Trophoblast cell (in vitro differentiated cells and primary cell): ENCODE measurements around the gene PTH1R.

ENCODE experiments used
- DNase-seq, 2 donors: peaks; one replicate each; pipeline ENCODE4 v3.0.0-alpha.2; 2016
- H2AFZ ChIP-seq: 2 replicates; pipeline ENCODE4 v1.6.1; 2013; ENCODE audit warnings: low read length, moderate library complexity, mild to moderate bottlenecking; ENCODE audit not compliant: insufficient read depth, poor library complexity
- H2AK5ac ChIP-seq: 2 replicates; pipeline ENCODE4 v1.6.1; 2013; ENCODE audit warnings: mild to moderate bottlenecking, low read length
- H2BK120ac ChIP-seq: 2 replicates; pipeline ENCODE4 v1.6.1; 2013; ENCODE audit warnings: low read length, mild to moderate bottlenecking, moderate library complexity; ENCODE audit not compliant: insufficient read depth, poor library complexity
- H2BK12ac ChIP-seq: 2 replicates; pipeline ENCODE4 v1.6.1; 2013; ENCODE audit warnings: mild to moderate bottlenecking, low read length, moderate library complexity
- H2BK5ac ChIP-seq: 2 replicates; pipeline ENCODE4 v1.6.1; 2013; ENCODE audit warnings: low read length, low read depth, moderate library complexity, mild to moderate bottlenecking; ENCODE audit not compliant: poor library complexity
- H3K14ac ChIP-seq: 2 replicates; pipeline ENCODE4 v1.6.1; 2013; ENCODE audit warnings: mild to moderate bottlenecking, low read length
- H3K18ac ChIP-seq: 2 replicates; pipeline ENCODE4 v1.6.1; 2013; ENCODE audit warnings: mild to moderate bottlenecking, low read length
- H3K23ac ChIP-seq: 2 replicates; pipeline ENCODE4 v1.6.1; 2013; ENCODE audit warnings: low read length
- H3K27ac ChIP-seq: 2 replicates; pipeline ENCODE4 v1.5.1; 2013; ENCODE audit warnings: low read depth, mild to moderate bottlenecking, inconsistent platforms, low read length, moderate library complexity
- H3K27me3 ChIP-seq: 2 replicates; pipeline ENCODE4 v1.6.1; 2013; ENCODE audit warnings: inconsistent platforms, mild to moderate bottlenecking, low read length, moderate library complexity; ENCODE audit not compliant: insufficient read depth
- H3K36me3 ChIP-seq, 2 experiments: 1 replicate in 1 of 2; 2 replicates in 1 of 2; pipeline ENCODE4 v1.6.1; 2013; ENCODE audit warnings: low read length in 2 of 2, mild to moderate bottlenecking in 2 of 2, moderate library complexity in 1 of 2; ENCODE audit not compliant: insufficient read depth in 2 of 2, control insufficient read depth in 1 of 2
- H3K4ac ChIP-seq: 2 replicates; pipeline ENCODE4 v1.6.1; 2013; ENCODE audit warnings: low read depth, mild to moderate bottlenecking, low read length, moderate library complexity
- H3K4me1 ChIP-seq, 2 experiments: 1 replicate in 1 of 2; 2 replicates in 1 of 2; pipeline ENCODE4 v1.6.1; 2013; ENCODE audit warnings: low read length in 2 of 2, mild to moderate bottlenecking in 2 of 2, moderate library complexity in 1 of 2; ENCODE audit not compliant: insufficient read depth in 2 of 2, control insufficient read depth in 1 of 2
- H3K4me2 ChIP-seq: 2 replicates; pipeline ENCODE4 v1.6.1; 2013; ENCODE audit warnings: inconsistent platforms, mild to moderate bottlenecking, low read length, moderate library complexity
- H3K4me3 ChIP-seq: 2 replicates; pipeline ENCODE4 v1.5.1; 2013; ENCODE audit warnings: mild to moderate bottlenecking, low read depth, low read length, inconsistent platforms
- H3K79me1 ChIP-seq: one replicate; pipeline ENCODE4 v1.6.1; 2013; ENCODE audit warnings: low read length
- H3K79me2 ChIP-seq: 2 replicates; pipeline ENCODE4 v1.6.1; 2013; ENCODE audit warnings: low read length, mild to moderate bottlenecking; ENCODE audit not compliant: control insufficient read depth, insufficient read depth, poor library complexity
- H3K9ac ChIP-seq: 2 replicates; pipeline ENCODE4 v1.6.1; 2013; ENCODE audit warnings: mild to moderate bottlenecking, low read length
- H3K9me3 ChIP-seq: 2 replicates; pipeline ENCODE4 v1.6.1; 2013; ENCODE audit warnings: low read depth, mild to moderate bottlenecking, control low read depth, inconsistent platforms, low read length; ENCODE audit not compliant: insufficient read depth
- H4K12ac ChIP-seq: 2 replicates; pipeline ENCODE4 v1.6.1; 2013; ENCODE audit warnings: low read depth, mild to moderate bottlenecking, low read length, moderate library complexity
- H4K8ac ChIP-seq: 2 replicates; pipeline ENCODE4 v1.6.1; 2013; ENCODE audit warnings: low read depth, mild to moderate bottlenecking, low read length, moderate library complexity
- H4K91ac ChIP-seq: one replicate; pipeline ENCODE4 v1.6.1; 2013; ENCODE audit warnings: low read depth, mild to moderate bottlenecking, low read length, moderate library complexity
- WGBS: extraction: QIAGEN DNeasy Blood & Tissue Kit; methylation state at CpG from one replicate; pipeline ENCODE4 v1.1.7; 2013; ENCODE audit warnings: missing lambda C conversion rate; ENCODE audit not compliant: insufficient read length, insufficient coverage; ENCODE audit errors: extremely low coverage; 5-methylcytosine and 5-hydroxymethylcytosine counted together

Gene PTH1R

GRCh38 chr3:46875560-46875959, 2.0 kb upstream of the PTH1R start:
- Histone ChIP-seq H2BK5ac (no peak overlapping the region), H2AK5ac (no peak overlapping the region), H3K4me2 (no peak overlapping the region), H3K36me3 (no peaks in the 10 kb centered on the region), H3K79me1 (peaks cover 6% of the 10 kb centered on the region), H4K12ac (no peak overlapping the region), H3K23ac (no peak overlapping the region), H3K4ac (no peak overlapping the region), H2BK120ac (no peak overlapping the region), H3K18ac (no peak overlapping the region), H3K9me3 (peaks cover 2% of the 10 kb centered on the region), H2AFZ (no peak overlapping the region), H3K79me2 (no peaks in the 10 kb centered on the region), H3K14ac (no peak overlapping the region), H3K9ac (no peak overlapping the region), H3K4me3 (no peak overlapping the region), H4K8ac (no peak overlapping the region), H4K91ac (peak overlapping the region; percentile 29), H3K27ac (no peak overlapping the region), H3K27me3 (no peaks in the 10 kb centered on the region), H2BK12ac (no peak overlapping the region), H3K4me1 (peaks cover 42 to 47% of the 10 kb centered on the region in 2 experiments)
- no CpG with 5 or more reads among the region's 9 CpGs for WGBS
- DNase-seq, result peak; percentile 28 to 42

- H2AFZ ChIP-seq, result no peak overlapping the region
- WGBS, result no CpG with 5 or more reads among the region's 10 CpGs
Measured at GRCh38 chr3:46876313-46877300, 914 bp upstream of the PTH1R start.

GRCh38 chr3:46878781-46879436, 1.4 kb downstream of the PTH1R start:
- H4K12ac ChIP-seq, result no peak overlapping the region
- no peak overlapping the region for H2BK12ac ChIP-seq
- DNase-seq, result peak; percentile 92
- H3K18ac ChIP-seq, result no peak overlapping the region
- H2BK120ac ChIP-seq, result no peak overlapping the region
- H3K9me3 ChIP-seq, result peaks cover 2% of the 10 kb centered on the region
- H2AFZ ChIP-seq, result no peak overlapping the region
- no peaks in the 10 kb centered on the region for H3K36me3 ChIP-seq
- H2BK5ac ChIP-seq, result no peak overlapping the region
- WGBS, result no CpG with 5 or more reads among the region's 2 CpGs
- peaks cover 40 to 53% of the 10 kb centered on the region in 2 experiments for H3K4me1 ChIP-seq
- no peak overlapping the region for H3K4me3 ChIP-seq
- H3K79me2 ChIP-seq, result peaks cover 2% of the 10 kb centered on the region
- H3K9ac ChIP-seq, result no peak overlapping the region
- H3K4me2 ChIP-seq, result peak overlapping the region; percentile 13
- no peak overlapping the region for H3K14ac ChIP-seq
- no peak overlapping the region for H4K8ac ChIP-seq
- H3K27me3 ChIP-seq, result peaks cover 13% of the 10 kb centered on the region
- H2AK5ac ChIP-seq, result no peak overlapping the region
- no peak overlapping the region for H3K23ac ChIP-seq
- H3K79me1 ChIP-seq, result peaks cover 11% of the 10 kb centered on the region
- peak overlapping the region; percentile 41 for H3K27ac ChIP-seq
- no peak overlapping the region for H4K91ac ChIP-seq
- no peak overlapping the region for H3K4ac ChIP-seq

More at GRCh38 chr3:46876313-46877300, 914 bp upstream of the PTH1R start:
- DNase-seq, result peak; percentile 80 to 82
- no peak overlapping the region for H4K12ac ChIP-seq
- no peaks in the 10 kb centered on the region for H3K36me3 ChIP-seq
- H3K4me1 ChIP-seq, result peaks cover 42 to 52% of the 10 kb centered on the region in 2 experiments
- H3K27ac ChIP-seq, result peak overlapping the region; percentile 35
- H3K14ac ChIP-seq, result no peak overlapping the region
- no peak overlapping the region for H2AK5ac ChIP-seq
- H3K79me1 ChIP-seq, result peaks cover 6% of the 10 kb centered on the region
- H3K4me2 ChIP-seq, result no peak overlapping the region
- no peak overlapping the region for H3K9ac ChIP-seq
- H3K4ac ChIP-seq, result no peak overlapping the region
- peaks cover 2% of the 10 kb centered on the region for H3K9me3 ChIP-seq
- no peak overlapping the region for H2BK5ac ChIP-seq
- peaks cover under 1% of the 10 kb centered on the region for H3K27me3 ChIP-seq
- H3K4me3 ChIP-seq, result no peak overlapping the region
- H4K8ac ChIP-seq, result no peak overlapping the region
- no peak overlapping the region for H3K23ac ChIP-seq
- H4K91ac ChIP-seq, result peak overlapping the region; percentile 52
- no peak overlapping the region for H3K18ac ChIP-seq
- no peak overlapping the region for H2BK120ac ChIP-seq
- no peaks in the 10 kb centered on the region for H3K79me2 ChIP-seq
- peak overlapping the region; percentile 16 for H2BK12ac ChIP-seq

DNA sequence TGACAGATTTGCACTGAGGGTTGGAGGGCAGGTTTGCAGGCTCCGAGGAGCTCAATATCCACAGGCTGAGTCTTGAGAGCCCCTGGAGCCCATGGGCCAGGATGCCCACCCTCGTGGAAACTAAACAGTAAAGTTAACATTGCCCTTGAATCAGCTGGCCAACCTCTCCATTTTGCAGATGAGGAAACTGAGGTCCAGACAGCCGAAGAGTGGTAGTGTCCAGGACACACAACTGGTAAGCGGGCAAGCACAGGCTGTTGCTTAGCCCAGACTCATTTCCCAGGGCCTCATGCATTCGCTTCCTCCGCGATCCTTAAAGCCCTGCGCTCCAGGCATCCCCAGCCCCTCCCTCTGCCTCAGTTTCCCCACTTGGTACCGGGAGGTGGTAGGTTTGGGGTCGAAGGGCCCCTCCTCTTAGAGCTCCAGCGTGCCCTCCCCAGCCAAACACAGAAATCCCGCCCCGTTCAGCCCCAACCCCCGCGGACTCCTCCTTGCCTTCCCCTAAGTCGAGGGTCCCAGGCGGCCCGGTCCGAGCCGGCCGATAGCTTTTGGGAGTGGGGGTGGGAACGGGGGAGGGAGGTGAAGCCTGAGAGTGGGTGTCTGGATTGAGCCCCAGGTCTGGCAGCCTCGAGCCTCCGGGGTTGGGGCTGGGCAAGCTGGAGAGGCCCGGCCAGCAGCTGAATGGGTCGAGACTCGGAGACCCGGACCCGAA, 3.5 kb downstream of the PTH1R start:
- Histone ChIP-seq H3K27ac (no peak overlapping the region), H2BK120ac (peak overlapping the region; percentile 22), H3K4ac (no peak overlapping the region), H4K91ac (peak overlapping the region; percentile 29), H2BK5ac (peak overlapping the region; percentile 17), H3K23ac (no peak overlapping the region), H3K4me1 (peaks cover 37 to 51% of the 10 kb centered on the region in 2 experiments), H3K79me1 (peaks cover 11% of the 10 kb centered on the region), H3K14ac (no peak overlapping the region), H2BK12ac (peak overlapping the region; percentile 42), H3K36me3 (no peaks in the 10 kb centered on the region), H3K79me2 (peaks cover 2% of the 10 kb centered on the region), H3K18ac (peak overlapping the region; percentile 25), H2AFZ (no peak overlapping the region), H3K4me3 (peak overlapping the region; percentile 62), H4K12ac (no peak overlapping the region), H2AK5ac (no peak overlapping the region), H3K9me3 (peaks cover 3% of the 10 kb centered on the region), H3K9ac (no peak overlapping the region), H4K8ac (peak overlapping the region; percentile 51), H3K27me3 (peaks cover 13% of the 10 kb centered on the region), H3K4me2 (peak overlapping the region; percentile 72)
- no peak for DNase-seq
- WGBS, result no CpG with 5 or more reads among the region's 29 CpGs
